DMS53 treated with DMSO at 0.1 percent for 48 hours (cell line): ENCODE results near the gene KCNN1.
"Not testable (repeated sequence)": the region's sequence is repeated elsewhere in the genome, so short reads cannot be mapped to it uniquely, and the experiment has no call there.

Experiments
- DNase-seq: peaks from one replicate; lab custom pipeline; 2025; ENCODE audit not compliant: unreplicated experiment; lab: John Stamatoyannopoulos, UW

Gene KCNN1

GRCh38 chr19:17967257-17968051, 547 bp downstream of the KCNN1 start:
- no peak for DNase-seq

GRCh38 chr19:17968362-17968761, 1.5 kb downstream of the KCNN1 start:
- DNase-seq = no peak

DNA sequence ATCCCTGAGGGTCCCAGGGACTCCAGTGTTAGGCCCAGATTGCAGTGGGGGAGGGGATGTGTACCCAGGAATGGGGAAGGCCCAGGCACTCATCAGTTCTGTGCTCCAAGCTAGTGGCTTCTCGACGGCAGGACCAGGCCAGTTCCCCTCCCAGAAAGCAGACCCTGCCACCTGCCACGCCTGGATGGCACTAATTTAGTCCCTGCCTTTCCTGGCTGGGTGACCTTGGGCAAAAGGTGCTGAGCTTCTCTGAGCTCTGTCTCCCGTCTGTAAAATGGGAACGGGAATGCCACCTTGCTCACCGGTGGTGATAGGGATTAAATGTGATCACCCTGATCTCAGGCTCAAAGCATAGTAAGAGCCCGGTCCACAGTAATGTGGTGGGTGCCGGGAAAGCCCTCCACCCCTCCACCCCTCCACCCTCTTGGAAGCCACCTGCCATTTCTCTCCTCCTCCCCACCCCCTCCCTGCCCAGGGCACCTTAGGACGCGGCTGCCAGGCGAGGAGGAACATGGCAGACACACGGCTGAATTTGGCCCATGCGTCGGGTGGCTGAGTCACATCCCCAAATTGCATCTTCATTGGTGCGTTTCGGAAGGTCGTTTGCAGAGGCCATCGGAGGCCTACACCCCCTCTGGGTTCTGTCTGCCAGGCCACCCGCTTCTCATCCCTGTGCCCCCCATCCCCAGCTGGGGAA, 2.3 kb downstream of the KCNN1 start:
- no peak for DNase-seq

GRCh38 chr19:17972230-17972629, 5.3 kb downstream of the KCNN1 start:
- DNase-seq = no peak

DNA sequence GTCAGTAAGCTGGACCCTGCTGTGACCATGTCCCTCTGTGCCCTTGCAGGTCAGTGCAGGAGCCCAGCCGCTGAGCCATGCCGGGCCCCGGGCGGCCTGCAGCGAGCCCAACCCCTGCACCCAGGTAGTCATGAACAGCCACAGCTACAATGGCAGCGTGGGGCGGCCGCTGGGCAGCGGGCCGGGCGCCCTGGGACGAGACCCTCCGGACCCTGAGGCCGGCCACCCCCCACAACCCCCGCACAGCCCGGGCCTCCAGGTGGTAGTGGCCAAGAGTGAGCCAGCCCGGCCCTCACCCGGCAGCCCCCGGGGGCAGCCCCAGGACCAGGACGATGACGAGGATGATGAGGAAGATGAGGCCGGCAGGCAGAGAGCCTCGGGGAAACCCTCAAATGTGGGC, 6.9 kb downstream of the KCNN1 start:
- no peak for DNase-seq

- DNase-seq = no peak
These were observed 7.6 kb downstream of the KCNN1 start for GRCh38 chr19:17974551-17974950.

DNA sequence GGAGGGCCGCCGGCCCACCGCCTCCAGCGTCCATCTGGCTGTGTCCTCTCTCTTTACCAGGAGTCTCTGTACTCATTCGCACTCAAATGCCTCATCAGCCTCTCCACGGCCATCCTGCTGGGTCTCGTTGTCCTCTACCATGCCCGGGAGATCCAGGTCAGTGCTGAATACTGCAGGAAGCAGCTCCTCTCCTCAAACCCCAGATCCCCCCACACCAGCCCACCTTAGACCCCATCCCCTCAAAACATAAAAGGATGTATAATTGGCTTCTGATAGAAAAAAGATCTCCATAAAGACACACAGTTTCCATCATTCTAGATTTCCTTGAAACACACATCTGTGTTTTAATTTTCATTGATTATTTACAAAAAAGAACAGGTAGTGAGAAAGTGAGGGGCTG, 8.1 kb downstream of the KCNN1 start:
- no peak for DNase-seq

- DNase-seq = no peak
These were observed 10.1 kb downstream of the KCNN1 start for GRCh38 chr19:17977021-17977420.

GRCh38 chr19:17977488-17977887, 10.6 kb downstream of the KCNN1 start:
- DNase-seq = no peak

GRCh38 chr19:17981611-17982010, 14.7 kb downstream of the KCNN1 start:
- no peak for DNase-seq

DNA sequence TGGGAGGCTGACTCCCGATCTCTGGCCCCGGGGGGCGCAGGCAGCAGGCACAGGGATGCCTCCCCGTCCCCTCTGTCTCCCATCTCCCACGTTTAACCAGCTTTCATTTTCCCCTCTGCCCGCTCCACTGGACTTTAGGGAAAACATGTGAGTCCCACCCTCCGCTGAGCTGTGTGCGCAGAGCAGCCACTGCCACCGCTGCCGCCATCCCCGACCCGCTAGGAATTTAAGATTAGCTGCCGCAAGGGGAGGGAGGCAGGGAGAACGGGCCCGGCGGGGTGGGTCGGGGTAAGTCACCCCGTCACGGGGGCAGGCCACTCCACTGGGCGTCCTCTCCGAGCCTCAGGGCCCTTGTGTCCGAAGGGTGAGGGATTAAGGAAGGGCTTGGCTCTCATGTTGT, 15.5 kb downstream of the KCNN1 start:
- DNase-seq = no peak

DNA sequence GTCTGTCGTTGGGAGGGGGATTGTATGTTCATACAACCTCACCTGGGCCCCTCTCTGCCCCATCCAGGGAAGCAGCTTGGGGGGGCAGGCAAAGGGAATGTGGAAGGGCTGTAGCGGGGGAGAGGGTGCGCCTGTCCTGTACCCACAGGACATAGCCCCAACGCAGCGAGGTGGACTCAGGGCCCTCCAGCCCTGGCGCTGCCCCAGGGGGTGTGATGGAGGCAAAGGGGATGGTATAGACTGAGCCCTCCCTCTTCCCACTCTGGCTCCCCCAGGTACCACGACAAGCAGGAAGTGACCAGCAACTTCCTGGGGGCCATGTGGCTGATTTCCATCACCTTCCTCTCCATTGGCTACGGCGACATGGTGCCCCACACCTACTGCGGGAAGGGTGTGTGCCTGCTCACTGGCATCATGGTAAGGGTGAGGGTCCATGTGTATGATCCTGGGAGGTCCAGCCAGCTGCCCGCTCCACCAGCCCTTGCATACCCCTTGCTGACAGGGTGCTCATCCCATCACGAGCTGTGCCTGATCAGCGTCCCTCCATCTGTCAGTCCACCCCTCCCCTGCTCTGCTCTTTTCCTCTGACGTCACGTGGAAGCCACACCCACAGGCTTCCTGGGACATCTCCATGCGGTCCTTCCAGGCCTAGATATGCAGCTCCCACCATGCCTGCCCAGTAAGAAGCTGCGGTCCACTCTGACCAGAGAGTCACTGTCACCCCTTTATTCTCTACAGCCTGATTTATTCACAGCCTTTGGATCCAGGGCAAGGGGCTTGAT, 18.3 kb downstream of the KCNN1 start:
- no peak for DNase-seq

DNA sequence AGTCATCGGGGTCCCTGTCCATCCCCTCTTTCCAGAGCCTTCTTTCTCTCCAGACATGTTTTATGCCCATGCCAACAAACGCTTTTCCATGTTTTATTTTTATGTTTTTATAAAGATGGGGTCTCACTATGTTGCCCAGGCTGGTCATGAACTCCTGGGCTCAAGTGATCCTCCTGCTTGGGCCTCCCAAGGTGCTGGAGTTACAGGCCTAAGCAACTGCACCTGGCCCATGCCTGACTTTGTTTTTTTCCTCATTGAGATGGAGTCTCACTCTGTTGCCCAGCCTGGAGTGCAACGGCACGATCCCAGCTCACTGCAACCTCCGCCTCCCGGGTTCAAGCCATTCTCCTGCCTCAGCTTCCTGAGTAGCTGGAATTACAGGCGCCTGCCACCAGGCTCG, 19.7 kb downstream of the KCNN1 start:
- DNase-seq = not testable (repeated sequence)

DNA sequence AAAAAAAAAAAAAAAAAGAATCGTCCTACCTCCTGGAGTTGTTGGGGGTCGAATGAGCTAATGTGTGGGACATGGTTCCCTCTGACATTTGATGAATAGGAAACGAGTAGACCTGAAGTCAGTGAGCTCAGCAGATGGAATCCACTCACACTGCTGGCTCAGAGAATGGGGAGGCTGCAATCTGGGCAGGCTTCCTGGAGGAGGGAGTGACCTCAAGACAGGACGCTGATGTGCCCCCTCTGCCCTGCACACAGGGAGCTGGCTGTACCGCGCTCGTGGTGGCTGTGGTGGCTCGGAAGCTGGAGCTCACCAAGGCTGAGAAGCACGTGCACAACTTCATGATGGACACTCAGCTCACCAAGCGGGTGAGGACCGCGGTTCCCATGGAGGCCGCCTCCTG, 21.3 kb downstream of the KCNN1 start:
- DNase-seq = no peak

DNA sequence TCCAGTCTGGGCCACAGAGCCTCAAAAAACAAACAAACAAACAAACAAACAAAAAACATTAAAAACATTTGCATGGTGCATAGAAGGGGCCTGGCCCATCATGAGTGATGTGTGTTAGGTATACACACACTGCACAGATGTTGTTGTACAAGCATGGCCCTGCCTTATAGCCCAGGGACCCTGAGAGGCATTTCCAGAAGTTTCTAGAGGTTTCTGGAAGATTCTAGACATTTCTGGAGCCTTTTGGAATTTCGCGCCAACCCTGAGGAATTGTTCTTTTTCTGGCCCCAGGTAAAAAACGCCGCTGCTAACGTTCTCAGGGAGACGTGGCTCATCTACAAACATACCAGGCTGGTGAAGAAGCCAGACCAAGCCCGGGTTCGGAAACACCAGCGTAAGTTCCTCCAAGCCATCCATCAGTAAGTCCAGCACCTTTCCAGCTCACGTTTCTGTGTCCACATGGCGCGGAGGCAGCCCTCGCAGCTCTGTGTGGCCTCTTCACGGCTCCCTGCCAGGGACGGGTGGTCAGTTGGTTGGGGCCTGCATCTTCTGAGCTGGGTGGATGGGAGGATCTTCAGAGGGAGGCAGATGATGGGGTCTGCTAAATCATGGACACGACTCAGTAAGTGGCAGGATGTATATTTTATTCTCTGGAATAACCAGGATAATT, 22.7 kb downstream of the KCNN1 start:
- DNase-seq = no peak

GRCh38 chr19:17993076-17993813, 26.3 kb downstream of the KCNN1 start:
- peak; percentile 10 for DNase-seq

DNA sequence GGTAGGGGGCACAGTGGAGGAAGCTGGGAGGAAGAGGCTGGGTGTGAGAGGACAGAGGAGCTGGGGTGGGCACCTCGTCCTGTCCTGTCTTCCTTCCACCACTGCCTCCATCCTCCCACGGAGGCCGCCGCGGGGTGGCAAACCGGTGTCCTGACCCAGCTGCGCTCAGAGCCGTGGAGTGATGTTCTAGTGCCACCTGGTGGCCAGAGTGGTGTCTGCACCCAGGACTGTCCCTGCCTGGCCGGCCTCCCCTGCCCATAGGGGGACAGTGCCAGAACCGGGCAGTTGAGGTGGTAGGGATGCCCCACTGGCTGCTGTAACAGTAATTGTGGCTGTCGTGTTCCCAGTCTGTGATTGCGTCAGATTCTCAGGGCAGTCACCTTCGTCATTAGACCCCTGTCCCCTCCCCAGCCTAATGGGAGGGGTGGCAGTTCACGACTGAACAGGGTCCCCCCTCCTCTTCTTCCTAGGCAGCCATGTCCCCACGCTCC, 30.0 kb downstream of the KCNN1 start:
- DNase-seq = peak; percentile 46

DNA sequence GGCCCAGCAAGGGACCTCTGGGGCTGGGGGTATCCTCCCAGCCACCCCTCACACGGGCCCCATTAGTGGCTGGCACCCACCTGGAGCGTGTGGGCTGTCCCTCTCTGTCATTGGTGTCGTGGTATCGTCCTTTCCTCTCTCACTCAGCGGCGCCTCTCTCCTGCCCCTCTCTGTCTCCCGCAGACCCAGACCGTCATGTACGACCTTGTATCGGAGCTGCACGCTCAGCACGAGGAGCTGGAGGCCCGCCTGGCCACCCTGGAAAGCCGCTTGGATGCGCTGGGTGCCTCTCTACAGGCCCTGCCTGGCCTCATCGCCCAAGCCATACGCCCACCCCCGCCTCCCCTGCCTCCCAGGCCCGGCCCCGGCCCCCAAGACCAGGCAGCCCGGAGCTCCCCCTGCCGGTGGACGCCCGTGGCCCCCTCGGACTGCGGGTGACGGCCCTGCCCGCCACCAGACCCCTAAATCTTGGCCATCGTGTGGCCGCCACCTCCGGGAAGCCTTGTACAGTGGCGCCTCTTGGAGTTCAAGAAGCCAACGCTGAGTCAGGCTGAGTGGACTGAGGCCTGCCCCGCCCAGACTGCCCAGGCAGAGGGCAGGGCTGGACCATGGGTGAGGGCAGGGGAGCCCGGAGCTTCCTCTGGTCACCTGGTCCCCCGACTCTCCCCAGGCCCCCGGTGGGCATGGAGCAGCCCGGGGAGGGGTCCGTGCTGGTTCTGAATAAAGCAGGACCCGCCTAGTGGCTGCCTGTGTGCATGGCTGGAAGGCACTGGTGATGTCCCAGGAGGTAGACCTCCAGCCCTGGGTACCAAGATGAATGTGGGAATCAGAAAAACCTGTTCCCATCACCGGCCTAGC, 31.3 kb downstream of the KCNN1 start:
- no peak for DNase-seq

- DNase-seq = no peak
These were observed 31.9 kb downstream of the KCNN1 start for GRCh38 chr19:17998827-17999150.
